ENCODE measurements around the gene DNASE2B. TPM values are rescaled to one million over a fixed set of nuclear protein-coding genes. Genes with fewer than 3 reads are reported as not detected.

The DNASE2B gene
- total and polyA plus RNA-seq, 2 donors (not counting 3 experiments of a cell fraction or from before 2014, with no cell fraction given): not detected

DNA sequence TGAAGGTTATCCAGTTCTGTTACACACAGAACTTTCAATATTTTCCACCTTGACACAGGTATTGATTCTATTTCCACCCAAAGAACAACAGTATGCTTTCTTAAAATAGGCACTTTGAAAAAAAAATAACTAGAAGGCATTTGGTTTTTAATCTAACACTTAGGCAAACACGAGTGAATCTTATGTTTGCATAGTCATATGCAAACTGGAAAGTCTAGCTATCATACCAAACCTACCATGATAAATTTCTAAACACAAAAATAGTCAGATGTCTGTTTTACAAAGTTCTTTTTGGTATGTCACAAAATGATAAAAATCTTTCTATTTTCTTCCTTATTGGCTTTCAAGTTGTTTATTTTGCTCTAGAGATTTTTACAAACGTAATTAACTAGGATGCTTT, 11.6 kb downstream of the DNASE2B start:
- H4K20me1 ChIP-seq (replicated peaks; ENCODE audit: control insufficient read depth, extremely low read depth, insufficient read depth, low read length): no peaks in the 10 kb centered on the region
- BruUV-seq (replicated peaks): no TSS peak
- H3K36me3 ChIP-seq (ENCODE audit: control insufficient read depth in 2 of 2, extremely low read depth in 1 of 2, insufficient read depth in 2 of 2, low read length in 2 of 2): no peaks in the 10 kb centered on the region
- intact Hi-C loops (cut with micrococcal nuclease) (no loop called here), dilution Hi-C loops (cut with MboI; ENCODE audit: extremely low pct_ligation_motif_present, low sequenced_read_pairs) (no loop called here)
- no peak overlapping the region for H2AFZ ChIP-seq (ENCODE audit: low read depth, low read length)
- no peak overlapping the region for H3K9ac ChIP-seq (replicated peaks; ENCODE audit: extremely low read depth, insufficient read depth, low read length)
- H3K4me2 ChIP-seq (ENCODE audit: insufficient read depth, low read length): no peak overlapping the region
- TF ChIP-seq, protein P1, sequence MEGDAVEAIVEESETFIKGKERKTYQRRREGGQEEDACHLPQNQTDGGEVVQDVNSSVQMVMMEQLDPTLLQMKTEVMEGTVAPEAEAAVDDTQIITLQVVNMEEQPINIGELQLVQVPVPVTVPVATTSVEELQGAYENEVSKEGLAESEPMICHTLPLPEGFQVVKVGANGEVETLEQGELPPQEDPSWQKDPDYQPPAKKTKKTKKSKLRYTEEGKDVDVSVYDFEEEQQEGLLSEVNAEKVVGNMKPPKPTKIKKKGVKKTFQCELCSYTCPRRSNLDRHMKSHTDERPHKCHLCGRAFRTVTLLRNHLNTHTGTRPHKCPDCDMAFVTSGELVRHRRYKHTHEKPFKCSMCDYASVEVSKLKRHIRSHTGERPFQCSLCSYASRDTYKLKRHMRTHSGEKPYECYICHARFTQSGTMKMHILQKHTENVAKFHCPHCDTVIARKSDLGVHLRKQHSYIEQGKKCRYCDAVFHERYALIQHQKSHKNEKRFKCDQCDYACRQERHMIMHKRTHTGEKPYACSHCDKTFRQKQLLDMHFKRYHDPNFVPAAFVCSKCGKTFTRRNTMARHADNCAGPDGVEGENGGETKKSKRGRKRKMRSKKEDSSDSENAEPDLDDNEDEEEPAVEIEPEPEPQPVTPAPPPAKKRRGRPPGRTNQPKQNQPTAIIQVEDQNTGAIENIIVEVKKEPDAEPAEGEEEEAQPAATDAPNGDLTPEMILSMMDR (IDR thresholded peaks at IDR 0.05; ENCODE audit: extremely low read depth in 1 of 2, insufficient read depth in 1 of 2, low read depth in 1 of 2, low read length in 2 of 2): no peak
- TF ChIP-seq POLR2A (IDR thresholded peaks at IDR 0.05; ENCODE audit: low read depth, low read length) (no peak), JUN (IDR thresholded peaks at IDR 0.05; ENCODE audit: borderline replicate concordance, insufficient read depth, insufficient read length, low read depth) (no peak), FOS (IDR thresholded peaks at IDR 0.05; ENCODE audit: borderline replicate concordance, insufficient read depth, low read length) (no peak), EZH2 (IDR thresholded peaks at IDR 0.05; ENCODE audit: borderline replicate concordance, low read depth, low read length, severe bottlenecking) (no peak), MYC (IDR thresholded peaks at IDR 0.05; ENCODE audit: low read depth, low read length) (no peak), POLR2AphosphoS5 (IDR thresholded peaks at IDR 0.05; ENCODE audit: insufficient read depth, low read depth, low read length) (no peak), GATA2 (IDR thresholded peaks at IDR 0.05; ENCODE audit: insufficient read depth, insufficient read length, low read depth, low read length) (no peak)
- TF ChIP-seq, protein P2, sequence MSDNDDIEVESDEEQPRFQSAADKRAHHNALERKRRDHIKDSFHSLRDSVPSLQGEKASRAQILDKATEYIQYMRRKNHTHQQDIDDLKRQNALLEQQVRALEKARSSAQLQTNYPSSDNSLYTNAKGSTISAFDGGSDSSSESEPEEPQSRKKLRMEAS (IDR thresholded peaks at IDR 0.05; ENCODE audit: insufficient read depth, insufficient read length): no peak
- H3K27ac ChIP-seq (ENCODE audit: insufficient read depth, low read depth, low read length): no peak overlapping the region
- H3K4me1 ChIP-seq (ENCODE audit: control insufficient read depth, extremely low read depth, insufficient read depth, low read length): peaks cover 21% of the 10 kb centered on the region
- H3K4me3 ChIP-seq (replicated peaks in 1 of 3; ENCODE audit: insufficient read depth in 1 of 3, low read depth in 1 of 3, low read length in 3 of 3): no peak overlapping the region
- no peaks in the 10 kb centered on the region for H3K9me1 ChIP-seq (replicated peaks; ENCODE audit: control insufficient read depth, extremely low read depth, insufficient read depth, low read length)
- no peaks in the 10 kb centered on the region for H3K27me3 ChIP-seq (ENCODE audit: control insufficient read depth in 2 of 2, insufficient read depth in 2 of 2, low read length in 2 of 2)
- FAIRE-seq: no peak
- CTCF ChIA-PET: interaction anchor here (1.0 to 1.6 kb wide), 6 partner anchors 13 to 269 kb away, joined by 3 to 5 read pairs (median 4); no protein-coding TSS in a partner anchor
- DNase-seq (ENCODE audit: low read depth, low spot score): no peak
- no peaks in the 10 kb centered on the region for H3K9me3 ChIP-seq (replicated peaks; ENCODE audit: control insufficient read depth, insufficient read depth, low read length)
- POLR2A ChIA-PET: no interaction called here
- H3K79me2 ChIP-seq (ENCODE audit: control insufficient read depth, insufficient read depth, low read length): no peaks in the 10 kb centered on the region
